Islet precursor cell (in vitro differentiated cells): ENCODE data around the gene FBRSL1.
A peak's percentile ranks its signal among the peaks of the same experiment; 100 is the strongest.

Source experiments
- DNase-seq: peaks from one replicate; pipeline ENCODE4 v3.0.0-alpha.2; 2018

FBRSL1 gene

GRCh38 chr12:132560614-132561426, 70.9 kb downstream of the FBRSL1 start:
- DNase-seq: peak; percentile 94
